A549 (cell line): Measurements from ENCODE around the gene NELFB. TPM values are rescaled to one million over a fixed set of nuclear protein-coding genes. Genes with fewer than 3 reads are reported as not detected.
A peak's percentile ranks its signal among the peaks of the same experiment; 100 is the strongest.

Experiments
- ATAC-seq, 2 experiments: fragments of 200-7000 bp in 1 of 2; fragments of >200 bp in 1 of 2; cut with Nextera tagmentation in 1 of 2; cut with Tn5 transposase in 1 of 2; 3 replicates each; pipeline versions ENCODE4 v1.8.0 to v1.9.1; 2018 to 2020; ENCODE audit warnings: mild to moderate bottlenecking in 1 of 2, moderate library complexity in 1 of 2
- CTCF ChIA-PET: fragments of 300-600 bp; sonication (Branson Sonifier 250); formaldehyde crosslinking; extraction: SDS; loops from one replicate; lab custom pipeline; 2021; ENCODE audit warnings: antibody characterized with exemption, inconsistent platforms; lab: Yijun Ruan, JAX
- POLR2A ChIA-PET: fragments of 350-600 bp; formaldehyde crosslinking; extraction: SDS; loops from one replicate; lab custom pipeline; 2021; ENCODE audit warnings: antibody characterized with exemption, inconsistent platforms; lab: Yijun Ruan, JAX
- DNase-seq, 2 experiments: peaks; one replicate each; pipeline versions ENCODE4 v3.0.0 to v3.0.0-alpha.2; 2011 to 2016; ENCODE audit warnings: low read depth in 1 of 2, low spot score in 1 of 2
- FAIRE-seq: peaks from 2 replicates; lab custom pipeline; 2011; peaks lifted over from hg19 to GRCh38; lab: Jason Lieb, UNC
- H3K27ac ChIP-seq, 2 experiments: fragments of >200 bp; sonication (Bioruptor Twin); formaldehyde crosslinking; 3 replicates each; pipeline ENCODE4 v1.5.1; 2016 to 2017
- H3K4me1 ChIP-seq: fragments of >200 bp; sonication (Bioruptor Twin); formaldehyde crosslinking; 3 replicates; pipeline ENCODE4 v1.6.1; 2016
- H3K4me2 ChIP-seq: fragments of >200 bp; sonication (Bioruptor Twin); formaldehyde crosslinking; 3 replicates; pipeline ENCODE4 v1.6.1; 2016
- H3K4me3 ChIP-seq: fragments of >200 bp; sonication (Bioruptor Twin); formaldehyde crosslinking; 3 replicates; pipeline ENCODE4 v1.5.1; 2016
- H3K9me3 ChIP-seq: fragments of >200 bp; sonication (Bioruptor Twin); formaldehyde crosslinking; 3 replicates; pipeline ENCODE4 v1.6.1; 2016
- BCL3 ChIP-seq: fragments of >200 bp; sonication (Bioruptor Twin); formaldehyde crosslinking; IDR thresholded peaks from 3 replicates; pipeline ENCODE4 v1.6.1; 2016
- CEBPB ChIP-seq, 2 experiments: fragments of >200 bp in 1 of 2; sonication (Bioruptor Twin) in 1 of 2; formaldehyde crosslinking in 1 of 2; IDR thresholded peaks; 2 replicates each; pipeline ENCODE4 v1.6.1; 2012 to 2016
- E2F6 ChIP-seq: IDR thresholded peaks from 2 replicates; pipeline ENCODE4 v1.6.1; 2012; ENCODE audit warnings: low read depth, borderline replicate concordance
- FOSL2 ChIP-seq, 2 experiments: fragments of 450-650 bp in 1 of 2; fragments of >200 bp in 1 of 2; sonication (Bioruptor Twin) in 1 of 2; formaldehyde crosslinking; IDR thresholded peaks; 2 replicates each; pipeline versions ENCODE4 v1.5.0 to v1.6.1; 2016 to 2020; ENCODE audit warnings: mild to moderate bottlenecking in 1 of 2, moderate library complexity in 1 of 2
- GATA3 ChIP-seq: IDR thresholded peaks from 2 replicates; pipeline ENCODE4 v1.6.1; 2012; ENCODE audit warnings: borderline replicate concordance
- HMGXB4 ChIP-seq: fragments of 250-450 bp; sonication (Bioruptor Pico); IDR thresholded peaks from 2 replicates; pipeline ENCODE4 v1.5.0; 2021; ENCODE audit warnings: mild to moderate bottlenecking, moderate library complexity, borderline replicate concordance
- JUN ChIP-seq, 2 experiments: fragments of >200 bp; sonication (Bioruptor Twin); formaldehyde crosslinking; IDR thresholded peaks; 2 replicates in 1 of 2; 3 replicates in 1 of 2; pipeline ENCODE4 v1.6.1; 2016 to 2017
- KDM1A ChIP-seq: fragments of 200-600 bp; sonication (generic); IDR thresholded peaks from 2 replicates; pipeline ENCODE4 v1.6.1; 2016; ENCODE audit warnings: low read depth, mild to moderate bottlenecking
- MAX ChIP-seq: IDR thresholded peaks from 2 replicates; pipeline ENCODE4 v1.6.1; 2012
- MAZ ChIP-seq: fragments of 150-350 bp; IDR thresholded peaks from 2 replicates; pipeline ENCODE4 v1.6.1; 2014; ENCODE audit warnings: antibody characterized with exemption, low read depth, low read length, borderline replicate concordance
- NR3C1 ChIP-seq: fragments of >200 bp; sonication (Bioruptor Twin); formaldehyde crosslinking; IDR thresholded peaks from 3 replicates; pipeline ENCODE4 v1.6.1; 2017
- POLR2A ChIP-seq: IDR thresholded peaks from 2 replicates; pipeline ENCODE4 v1.6.1; 2012; ENCODE audit warnings: mild to moderate bottlenecking, low read length
- POLR2AphosphoS2 ChIP-seq: conservative IDR thresholded peaks from 2 replicates; pipeline ENCODE4 v1.6.1; 2012; ENCODE audit warnings: low read length, improper control_type of control experiment, inconsistent platforms
- RARB ChIP-seq: fragments of 250-450 bp; sonication (Bioruptor Pico); IDR thresholded peaks from 2 replicates; pipeline ENCODE4 v1.8.0; 2021; ENCODE audit warnings: mild to moderate bottlenecking, moderate library complexity
- RNF2 ChIP-seq: fragments of 200-600 bp; sonication (generic); IDR thresholded peaks from 2 replicates; pipeline ENCODE4 v1.6.1; 2016; ENCODE audit warnings: low read depth, mild to moderate bottlenecking, antibody characterized with exemption, moderate library complexity, borderline replicate concordance
- SREBF2 ChIP-seq: fragments of 450-650 bp; IDR thresholded peaks from 2 replicates; pipeline ENCODE4 v1.6.1; 2014; ENCODE audit warnings: mild to moderate bottlenecking, moderate library complexity
- ZC3H11A ChIP-seq: fragments of 450-650 bp; IDR thresholded peaks from 2 replicates; pipeline ENCODE4 v1.6.1; 2014; ENCODE audit warnings: antibody characterized with exemption, mild to moderate bottlenecking
- ZSCAN20 ChIP-seq: fragments of 250-450 bp; sonication (Bioruptor Pico); IDR thresholded peaks from 2 replicates; pipeline ENCODE4 v1.8.0; 2022; ENCODE audit warnings: mild to moderate bottlenecking, moderate library complexity
- WGBS: methylation state at CpG from one replicate; pipeline ENCODE4 v1.1.6; 2017; ENCODE audit errors: missing lambda C conversion rate; 5-methylcytosine and 5-hydroxymethylcytosine counted together
- polyA plus RNA-seq, 4 experiments: library from polyadenylated mRNA; depleted of rRNA in 3 of 4; stranded (reverse); fragments of >200 nt; fragmentation: RNase III in 1 of 4; extraction: RNeasy Plus Mini Kit Qiagen cat#74134 plus additional on column Dnase treatment in 1 of 4; gene quantifications; 2 replicates in 3 of 4; 3 replicates in 1 of 4; pipeline ENCODE4 v1.2.3, GENCODE V29; 2011 to 2017

NELFB gene
- polyA plus RNA-seq, 2 of the 4 experiments (the other 2 are of a cell fraction) = 31.8 to 45.3 TPM

DNA sequence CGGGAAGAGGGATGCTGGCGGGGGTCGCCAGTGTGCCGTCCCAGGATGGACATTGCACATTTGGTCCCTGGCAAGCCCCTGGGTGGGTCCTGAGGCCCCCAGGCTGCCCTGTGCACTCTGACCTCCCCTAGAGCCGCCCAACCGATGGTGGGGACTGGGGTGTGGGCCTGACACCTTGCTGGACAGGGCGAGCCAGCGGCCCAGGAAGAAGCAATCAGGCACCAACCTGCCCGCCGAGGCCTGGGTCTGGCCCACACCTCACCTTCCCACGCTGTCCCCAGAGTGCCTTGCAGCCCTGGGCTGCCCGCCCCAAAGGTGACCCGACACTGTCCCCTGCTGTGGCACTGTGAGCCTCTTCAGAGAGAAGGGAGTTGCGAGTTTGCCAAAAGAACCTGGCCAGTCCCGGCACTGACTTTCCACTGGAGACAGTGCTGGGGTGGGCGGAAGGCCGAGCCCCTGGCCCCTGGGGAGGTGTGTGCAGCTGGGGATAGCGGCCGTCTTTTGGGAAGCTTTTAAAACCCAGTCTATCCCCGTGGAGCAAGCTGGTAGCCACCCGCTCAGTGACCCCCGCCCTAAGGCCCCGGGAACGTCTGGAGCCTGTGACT, 58.9 kb downstream of the NELFB start:
- peaks cover 42% of the 10 kb centered on the region for H3K4me1 ChIP-seq
- DNase-seq (peak in 1 of 2 experiments; percentile 20), ATAC-seq (no peak), FAIRE-seq (no peak)
- TF ChIP-seq RARB (CRISPR knock-in tag) (no peak), ZSCAN20 (no peak)
- H3K4me2 ChIP-seq = no peak overlapping the region
- peak overlapping the region in 1 of 2 experiments; percentile 96; a peak in 3 of 6 replicates for H3K27ac ChIP-seq
- no peak overlapping the region for H3K4me3 ChIP-seq
- CTCF ChIA-PET = interaction anchor here (1.3 to 2.3 kb wide), 3 partner anchors 12 to 109 kb away, joined by 4 to 7 read pairs (median 5); partner anchors contain the start of genes EXD3, NOXA1 and NRARP
- no peaks in the 10 kb centered on the region for H3K9me3 ChIP-seq
- WGBS = 90% methylated on average over 19 of the region's 24 CpGs
- POLR2A ChIA-PET = no interaction called here

- ATAC-seq = no peak
- TF ChIP-seq POLR2AphosphoS2 (no peak), MAZ (no peak), E2F6 (no peak), HMGXB4 (CRISPR knock-in tag) (no peak), MAX (no peak), FOSL2 (IDR thresholded peaks at IDR 0.05) (no peak), FOSL2 (CRISPR knock-in tag; IDR thresholded peaks at IDR 0.05) (no peak), NR3C1 (no peak), POLR2A (no peak), ZSCAN20 (no peak), RNF2 (no peak), JUN (IDR thresholded peaks at IDR 0.05) (no peak), GATA3 (no peak), ZC3H11A (no peak), CEBPB (IDR thresholded peaks at IDR 0.05) (no peak), SREBF2 (no peak), KDM1A (no peak), BCL3 (no peak)
- 83% methylated on average over 21 of the region's 42 CpGs for WGBS
- peak overlapping the region; percentile 45; the same call in 1 of the 3 replicates for H3K4me3 ChIP-seq
- peak overlapping the region; percentile 98 for H3K4me2 ChIP-seq
- no peak for FAIRE-seq
- H3K9me3 ChIP-seq = no peaks in the 10 kb centered on the region
- peaks cover 42% of the 10 kb centered on the region for H3K4me1 ChIP-seq
- peak overlapping the region; percentile 88 to 96 for H3K27ac ChIP-seq
- ChIA-PET POLR2A (interaction anchor here (2.2 kb wide), 1 partner anchor 13 kb away, joined by 11 read pairs; the partner anchor contains the start of gene NRARP), CTCF (interaction anchor here (1.3 to 2.3 kb wide), 3 partner anchors 13 to 108 kb away, joined by 4 to 7 read pairs (median 5); partner anchors contain the start of genes EXD3, NOXA1 and NRARP)
- DNase-seq = no peak
Observed at GRCh38 chr9:137314561-137315560, 59.7 kb downstream of the NELFB start.
